Hypothalamus (tissue), 51 donors: ENCODE data around the gene MSL3.

Experiments used
- DNase-seq, 51 donors: peaks; one replicate each; lab custom pipeline; 2025; lab: John Stamatoyannopoulos, UW

MSL3 gene, protein sequence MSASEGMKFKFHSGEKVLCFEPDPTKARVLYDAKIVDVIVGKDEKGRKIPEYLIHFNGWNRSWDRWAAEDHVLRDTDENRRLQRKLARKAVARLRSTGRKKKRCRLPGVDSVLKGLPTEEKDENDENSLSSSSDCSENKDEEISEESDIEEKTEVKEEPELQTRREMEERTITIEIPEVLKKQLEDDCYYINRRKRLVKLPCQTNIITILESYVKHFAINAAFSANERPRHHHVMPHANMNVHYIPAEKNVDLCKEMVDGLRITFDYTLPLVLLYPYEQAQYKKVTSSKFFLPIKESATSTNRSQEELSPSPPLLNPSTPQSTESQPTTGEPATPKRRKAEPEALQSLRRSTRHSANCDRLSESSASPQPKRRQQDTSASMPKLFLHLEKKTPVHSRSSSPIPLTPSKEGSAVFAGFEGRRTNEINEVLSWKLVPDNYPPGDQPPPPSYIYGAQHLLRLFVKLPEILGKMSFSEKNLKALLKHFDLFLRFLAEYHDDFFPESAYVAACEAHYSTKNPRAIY

DNA sequence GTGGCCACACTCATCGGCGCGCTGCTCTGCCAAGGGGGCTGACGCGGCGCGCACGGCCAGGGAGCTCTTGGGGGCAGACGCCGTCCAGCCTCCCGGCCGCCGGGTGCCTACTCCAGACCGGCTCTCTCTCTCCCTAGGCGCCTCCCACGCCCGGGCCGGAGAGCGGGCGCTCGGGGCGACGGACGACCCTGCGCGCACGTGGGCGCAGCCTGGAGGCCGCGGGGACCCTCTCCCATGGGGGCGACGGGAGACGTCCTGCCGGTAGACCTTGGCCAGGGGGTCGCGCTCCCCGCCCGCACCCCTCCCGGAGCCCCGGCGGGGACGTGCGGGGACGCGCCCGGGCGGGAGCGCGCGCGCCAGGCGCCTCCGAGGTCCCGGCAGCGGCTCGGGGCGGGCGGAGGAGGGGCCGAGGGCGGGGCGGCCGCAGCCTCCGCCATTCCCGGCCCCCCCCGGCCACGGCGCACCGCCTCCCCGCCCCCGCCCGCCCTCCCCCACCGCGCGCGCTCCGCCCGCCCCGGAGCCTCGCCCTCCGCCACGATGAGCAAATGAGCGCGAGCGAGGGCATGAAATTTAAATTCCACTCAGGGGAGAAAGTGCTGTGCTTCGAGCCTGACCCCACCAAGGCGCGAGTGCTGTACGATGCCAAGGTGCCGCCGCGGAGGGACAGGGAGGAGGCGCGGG is at the start of gene MSL3:
TSS of gene MSL3 (plus strand) at position 519 of the 681 bp plus-strand sequence. CDS start at position 546, 27 bp downstream.
- peak in 47 of 51 donors; percentile 1 to 85 (median 46) for DNase-seq

GRCh38 chrX:11722304-11722703 is 35.7 kb upstream of the MSL3 start:
- no peak for DNase-seq

DNA sequence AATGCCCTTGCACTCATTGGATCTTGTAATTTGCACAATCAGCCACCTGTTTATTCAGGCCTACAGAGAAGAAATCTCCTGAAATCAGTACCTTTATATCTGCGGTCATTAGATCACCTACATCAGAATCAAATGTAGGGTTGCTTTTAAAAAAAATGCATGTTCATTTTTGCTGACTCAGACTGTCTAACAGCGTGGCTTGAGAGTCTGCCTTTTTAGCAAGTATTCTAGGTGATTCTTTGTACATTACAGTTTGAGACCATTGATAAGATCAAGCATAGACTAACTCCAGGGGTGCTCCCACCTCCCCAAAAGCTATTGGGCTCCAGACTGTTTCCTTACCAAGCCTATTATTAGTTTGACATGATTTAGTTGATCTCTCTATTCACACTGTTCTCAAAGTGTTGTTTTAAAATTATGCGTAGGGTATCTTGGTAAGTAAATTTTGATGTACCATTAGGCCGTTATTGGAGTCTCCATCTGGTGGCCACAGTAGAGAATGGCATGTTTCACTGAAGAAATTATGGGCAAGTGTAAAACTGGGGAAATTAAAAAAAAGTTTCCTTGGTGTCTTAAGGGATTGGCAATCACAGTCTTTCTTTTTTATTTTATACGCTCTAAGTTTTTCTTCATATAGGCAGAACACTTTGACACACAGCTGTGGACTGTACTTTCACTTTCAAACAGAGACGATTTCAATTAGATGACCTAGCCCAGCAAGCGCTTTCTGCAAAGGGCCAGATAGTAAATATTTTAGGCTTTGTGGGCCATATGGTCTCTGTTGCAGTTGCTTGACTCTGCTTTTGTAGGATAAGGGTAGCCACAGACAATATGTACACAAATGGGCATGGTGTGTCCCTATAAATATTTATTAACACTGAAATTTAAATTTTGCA is 33.7 kb upstream of the MSL3 start:
- peak in 4 of 51 donors; percentile 0 to 3 (median 0) for DNase-seq

GRCh38 chrX:11725631-11726442 is 32.2 kb upstream of the MSL3 start:
- no peak for DNase-seq

DNA sequence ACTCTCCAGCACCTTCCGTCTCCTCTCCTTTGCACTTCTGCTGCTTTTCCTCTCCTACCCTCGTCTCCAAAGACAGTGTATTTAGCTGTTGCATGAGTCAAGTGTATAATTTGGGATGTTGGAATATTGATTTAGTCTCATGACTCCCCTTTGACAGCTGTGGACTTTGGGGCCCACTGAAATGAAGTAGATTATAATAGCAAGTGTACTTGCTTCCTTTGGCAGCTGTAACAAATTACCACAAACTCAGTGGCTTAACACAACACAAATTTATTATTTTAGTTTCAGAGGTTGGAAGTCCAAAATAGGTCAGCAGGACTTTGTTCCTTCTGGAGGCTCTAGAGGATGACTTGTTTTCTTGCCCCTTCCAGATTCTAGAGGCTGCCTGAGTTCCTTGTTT is 29.5 kb upstream of the MSL3 start:
- DNase-seq: no peak

- DNase-seq: no peak
These were observed 24.4 kb upstream of the MSL3 start for GRCh38 chrX:11733614-11734013.

GRCh38 chrX:11739776-11740175 is 18.3 kb upstream of the MSL3 start:
- DNase-seq: no peak

- DNase-seq: no peak
These were observed 17.2 kb upstream of the MSL3 start for GRCh38 chrX:11740794-11741193.

DNA sequence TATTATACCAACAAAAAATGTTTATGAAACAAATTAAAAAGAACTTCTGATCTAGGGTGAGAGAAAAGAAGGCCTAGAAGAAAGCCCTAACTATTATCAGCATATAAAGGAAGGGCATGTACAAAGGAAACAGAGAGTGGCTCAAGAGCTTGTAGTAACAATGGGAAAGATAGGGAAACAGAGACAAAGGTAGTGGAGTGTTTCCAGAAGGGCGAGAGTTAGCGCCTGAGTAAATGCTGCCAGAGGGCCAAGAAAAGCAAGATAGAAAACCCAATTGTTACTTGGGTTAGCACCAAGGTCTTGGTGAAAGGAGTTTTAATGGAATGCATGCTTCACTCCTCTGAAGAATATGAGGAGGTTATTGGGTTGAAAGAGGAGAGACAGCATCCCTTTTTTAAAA is 16.5 kb upstream of the MSL3 start:
- no peak for DNase-seq

- DNase-seq: no peak
These were observed 12.2 kb upstream of the MSL3 start for GRCh38 chrX:11745881-11746280.

GRCh38 chrX:11750046-11750445 is 8.0 kb upstream of the MSL3 start:
- no peak for DNase-seq

DNA sequence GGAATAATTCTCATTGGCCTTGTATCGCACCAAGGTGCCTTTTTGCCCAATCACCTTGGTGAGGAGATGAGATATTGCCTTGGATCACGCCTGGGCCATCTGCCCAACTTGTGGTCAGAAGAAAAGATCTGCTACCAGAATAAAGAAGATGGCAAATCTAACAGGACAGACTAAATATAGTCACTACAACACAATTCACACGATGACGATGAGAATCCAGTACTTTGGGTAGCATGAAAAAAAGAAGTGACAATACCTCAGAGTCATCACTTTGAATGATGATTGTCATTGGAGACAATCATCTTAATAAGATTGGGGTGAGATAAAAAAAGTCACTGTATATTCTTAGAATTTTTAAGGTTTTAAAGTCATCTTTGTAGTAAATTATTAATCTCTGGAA is 7.3 kb upstream of the MSL3 start:
- DNase-seq: no peak

DNA sequence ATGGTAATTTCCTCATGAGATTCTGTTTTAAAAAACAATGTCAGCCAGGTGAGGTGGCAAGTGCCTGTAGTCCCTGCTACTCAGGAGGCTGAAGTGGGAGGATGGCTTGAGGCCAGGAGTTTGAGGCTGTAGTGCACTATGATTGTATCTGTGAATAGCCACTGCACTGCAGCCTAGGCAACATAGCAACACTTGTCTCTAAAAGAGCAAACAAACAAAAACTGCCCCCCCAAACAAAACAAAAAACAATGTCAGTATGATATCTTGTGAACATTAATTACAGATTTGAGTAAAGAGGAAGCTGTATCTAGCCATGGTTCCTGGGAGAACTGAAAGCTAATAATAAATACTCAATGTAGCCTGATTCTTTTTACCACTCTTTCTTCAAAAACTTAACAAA is 6.8 kb upstream of the MSL3 start:
- DNase-seq: no peak

GRCh38 chrX:11753668-11754067 is 4.4 kb upstream of the MSL3 start:
- DNase-seq: no peak

DNA sequence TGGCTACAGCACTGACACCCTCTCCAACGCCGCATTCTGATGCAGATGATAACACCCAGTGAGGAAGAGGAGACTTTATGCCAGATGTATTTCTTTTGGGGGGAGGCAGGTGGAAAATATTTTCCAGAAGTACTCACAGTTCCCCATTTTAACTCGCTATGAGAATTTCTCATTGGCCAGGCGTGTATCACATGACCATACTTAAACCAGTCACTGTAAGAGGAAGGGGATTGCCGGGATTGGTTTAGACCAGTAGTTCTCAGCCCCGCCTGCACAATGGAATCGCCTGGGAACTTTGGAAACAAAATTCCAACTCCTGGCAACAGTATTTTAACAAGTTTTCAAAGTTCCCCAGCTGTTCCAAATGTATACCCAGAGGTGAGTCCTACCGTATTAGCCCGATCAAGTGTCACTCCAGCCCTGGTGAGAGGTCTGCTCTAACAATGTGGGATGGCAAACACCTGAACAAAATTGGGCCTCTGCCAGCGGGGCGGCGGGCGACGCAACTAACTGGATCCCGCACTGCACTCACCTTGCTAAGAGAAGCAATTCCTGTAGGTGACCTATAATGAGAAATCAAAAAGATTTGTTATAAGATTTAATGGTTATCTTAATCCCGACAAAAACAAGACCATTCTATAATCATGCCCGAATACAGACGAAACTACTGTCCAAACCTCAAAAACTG is 2.9 kb upstream of the MSL3 start:
- DNase-seq: no peak

DNA sequence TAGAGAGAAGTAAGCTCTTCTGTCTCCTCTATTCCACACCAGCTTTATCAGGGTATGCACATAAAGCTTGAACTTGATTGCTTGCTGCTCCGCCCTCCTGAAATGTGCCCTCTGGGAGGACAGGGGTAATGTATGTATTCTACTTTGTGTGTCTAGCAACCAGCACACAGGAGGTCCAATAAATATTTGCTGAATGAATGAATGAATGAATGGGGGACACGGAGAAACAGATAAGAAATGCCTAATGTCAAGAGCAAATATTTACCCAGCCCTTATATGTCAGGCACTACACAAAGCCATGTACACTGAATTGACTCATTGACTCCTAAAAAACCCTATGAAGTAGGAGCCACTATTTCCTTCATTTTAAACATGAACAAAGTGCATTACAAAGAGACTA is 2.3 kb upstream of the MSL3 start:
- no peak for DNase-seq

DNA sequence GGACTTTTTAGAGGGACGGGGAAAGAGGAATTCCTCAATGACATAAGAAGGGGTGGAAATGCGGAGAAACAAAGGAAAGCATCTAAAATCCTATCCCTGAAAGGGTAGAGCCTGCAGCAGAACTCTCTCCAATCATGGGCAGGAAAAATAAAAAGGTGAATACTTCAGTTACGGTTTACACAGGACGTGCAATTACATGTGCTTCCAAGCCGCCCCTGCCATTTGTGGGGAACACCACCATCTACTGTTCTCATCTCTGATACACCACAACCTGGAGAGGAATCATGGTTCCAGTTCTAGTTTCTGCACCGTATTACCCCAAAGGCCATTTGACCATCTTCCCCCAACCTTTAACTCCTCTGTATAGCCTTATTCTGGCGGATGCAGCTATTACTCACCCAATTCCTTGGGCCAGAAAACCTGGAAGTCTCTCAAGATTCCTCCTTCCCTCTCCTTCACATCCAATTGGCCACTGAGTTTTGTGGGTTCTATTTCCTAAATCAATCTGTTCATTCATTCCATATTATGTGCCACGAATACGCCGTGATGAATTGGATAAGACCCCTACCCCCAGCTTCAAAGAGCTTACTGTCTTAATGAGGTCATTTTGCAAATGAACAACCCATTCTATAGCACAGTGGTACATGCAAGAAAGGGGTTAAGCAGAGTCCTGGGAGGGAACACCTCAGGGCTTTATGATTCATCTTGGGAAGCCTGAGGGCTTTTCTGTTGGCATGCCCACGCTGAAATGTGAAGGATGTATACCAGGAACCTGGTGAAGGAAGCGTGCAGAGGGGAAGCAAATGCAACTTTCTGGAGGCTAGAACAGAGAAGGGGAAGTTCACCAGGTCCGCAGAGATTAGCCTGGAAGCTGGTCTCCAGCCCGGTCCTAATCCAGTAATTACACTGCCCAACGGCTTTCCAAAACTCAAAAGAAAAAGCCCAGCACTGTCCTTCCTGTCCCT is 1.4 kb upstream of the MSL3 start:
- DNase-seq: peak in 1 of 51 donors; percentile 4

GRCh38 chrX:11757397-11757718 is 679 bp upstream of the MSL3 start:
- DNase-seq: peak in 6 of 51 donors; percentile 6 to 44 (median 34)
